ENCODE data around the gene ARAF.
"Not testable (repeated sequence)": the region's sequence is repeated elsewhere in the genome, so short reads cannot be mapped to it uniquely, and the experiment has no call there.

Gene ARAF

GRCh38 chrX:47586043-47586787 lies 25.2 kb downstream of the ARAF start:
- no peak for DNase-seq (ENCODE audit: low read depth)

- no peak for DNase-seq (ENCODE audit: low read depth)
These were observed 26.3 kb downstream of the ARAF start for GRCh38 chrX:47587091-47587891.

- no peak for DNase-seq (ENCODE audit: low read depth)
These were observed 27.1 kb downstream of the ARAF start for GRCh38 chrX:47587906-47588735.

GRCh38 chrX:47590984-47591383 lies 30.0 kb downstream of the ARAF start:
- no peak for DNase-seq (ENCODE audit: low read depth)

- DNase-seq (ENCODE audit: low read depth) = no peak
These were observed 32.5 kb downstream of the ARAF start for GRCh38 chrX:47593522-47593921.

GRCh38 chrX:47595716-47596251 lies 34.8 kb downstream of the ARAF start:
- no peak for DNase-seq (ENCODE audit: low read depth)

GRCh38 chrX:47596256-47596655 lies 35.3 kb downstream of the ARAF start:
- DNase-seq (ENCODE audit: low read depth) = no peak

- DNase-seq (ENCODE audit: low read depth) = no peak
These were observed 36.2 kb downstream of the ARAF start for GRCh38 chrX:47597222-47597621.

- DNase-seq (ENCODE audit: low read depth) = not testable (repeated sequence)
These were observed 42.1 kb downstream of the ARAF start for GRCh38 chrX:47603125-47603524.

GRCh38 chrX:47605024-47605423 lies 44.0 kb downstream of the ARAF start:
- no peak for DNase-seq (ENCODE audit: low read depth)

GRCh38 chrX:47607091-47607490 lies 46.1 kb downstream of the ARAF start:
- no peak for DNase-seq (ENCODE audit: low read depth)

GRCh38 chrX:47608130-47608810 lies 47.3 kb downstream of the ARAF start:
- DNase-seq (ENCODE audit: low read depth) = no peak

- DNase-seq (ENCODE audit: low read depth) = no peak
These were observed 49.5 kb downstream of the ARAF start for GRCh38 chrX:47610511-47610910.

- DNase-seq (ENCODE audit: low read depth) = no peak
These were observed 50.5 kb downstream of the ARAF start for GRCh38 chrX:47611489-47611888.

GRCh38 chrX:47611926-47612325 lies 50.9 kb downstream of the ARAF start:
- no peak for DNase-seq (ENCODE audit: low read depth)

- no peak for DNase-seq (ENCODE audit: low read depth)
These were observed 51.4 kb downstream of the ARAF start for GRCh38 chrX:47612418-47612817.

- DNase-seq (ENCODE audit: low read depth) = no peak
These were observed 52.1 kb downstream of the ARAF start for GRCh38 chrX:47613082-47613481.

GRCh38 chrX:47614618-47615017 lies 53.6 kb downstream of the ARAF start:
- no peak for DNase-seq (ENCODE audit: low read depth)

- no peak for DNase-seq (ENCODE audit: low read depth)
These were observed 58.0 kb downstream of the ARAF start for GRCh38 chrX:47618923-47619485.

GRCh38 chrX:47619486-47620302 lies 58.7 kb downstream of the ARAF start, which contains the start of gene SYN1:
Gene SYN1 (minus strand): TSS chrX:47619857. CDS start chrX:47619728, 129 bp downstream.
- no peak for DNase-seq (ENCODE audit: low read depth)
